Adrenal gland (tissue), 5 donors: ENCODE results near the gene LPP.

ENCODE experiments used
- CTCF ChIP-seq, 6 experiments: fragments of 450-650 bp in 4 of 6; fragments of 200-600 bp in 2 of 6; sonication (generic) in 1 of 6; IDR thresholded peaks; 1 replicate in 5 of 6; 2 replicates in 1 of 6; pipeline versions ENCODE4 v1.5.1 to v1.8.0; 2016 to 2021; ENCODE audit warnings: antibody characterized with exemption in 6 of 6, mild to moderate bottlenecking in 2 of 6, moderate library complexity in 1 of 6
- POLR2A ChIP-seq, 2 donors: fragments of 450-650 bp; IDR thresholded peaks; one replicate each; pipeline ENCODE4 v1.6.1; 2017; ENCODE audit warnings: antibody characterized with exemption in 2 of 2, mild to moderate bottlenecking in 2 of 2, moderate library complexity in 1 of 2
- donor health status: DM: no; HTN: no; CAD: no.

- TF ChIP-seq CTCF (IDR thresholded peaks at IDR 0.05) (no peak), POLR2A (IDR thresholded peaks at IDR 0.05) (no peak)
Measured at GRCh38 chr3:188914552-188914951, 760.6 kb downstream of the LPP start.
